ENCODE results near the gene GLTP. TPM values are rescaled to one million over a fixed set of nuclear protein-coding genes. Genes with fewer than 3 reads are reported as not detected.

Gene GLTP
- total and polyA plus RNA-seq, 11 donors, result 16.9 to 68.6 (median 25.1) TPM

DNA sequence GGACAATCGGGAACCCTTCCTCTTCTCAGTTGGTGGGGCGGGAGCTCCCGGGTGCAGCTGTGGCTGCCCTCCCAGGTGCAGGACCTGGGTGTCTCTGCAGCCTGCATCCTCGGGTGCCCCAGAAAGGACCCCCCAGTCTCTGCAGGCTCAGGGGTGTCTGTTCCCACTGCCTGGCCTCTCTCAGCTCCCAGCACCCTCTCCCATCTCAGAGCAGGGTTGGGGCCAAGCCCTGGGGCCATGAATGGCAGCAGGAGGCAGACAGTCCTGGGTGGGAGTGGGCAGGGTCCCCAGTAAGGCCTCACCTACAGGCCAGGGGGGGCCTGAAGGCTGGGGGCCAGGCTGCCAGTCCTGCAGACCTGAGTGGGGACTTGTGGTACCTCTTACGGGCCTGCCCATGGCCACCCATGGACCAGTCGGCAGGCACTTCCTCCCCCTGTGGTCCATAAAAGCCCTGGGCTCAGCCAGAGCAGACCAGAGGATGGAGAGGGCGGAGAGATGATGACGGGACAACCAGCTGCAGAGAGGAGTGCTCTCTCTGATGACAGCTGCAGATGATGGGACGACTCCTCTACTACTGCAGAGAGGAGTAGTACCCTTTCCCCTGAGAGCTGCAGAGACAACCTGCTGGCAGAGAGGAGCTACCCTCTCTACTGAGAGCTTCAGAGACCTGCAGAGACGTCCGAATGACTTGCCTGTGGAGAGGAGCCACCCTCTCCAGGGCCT is 46.3 kb upstream of the GLTP start:
- WGBS, 4 donors, result 88 to 91% (median 90%) methylated on average over 7 to 11 of the region's 11 CpGs
- Histone ChIP-seq H3K27ac (no peak overlapping the region), H3K27me3 (no peaks in the 10 kb centered on the region), H3K9me3 (no peaks in the 10 kb centered on the region), H3K36me3 (peaks cover 0 to 84% (median 52%) of the 10 kb centered on the region in 9 donors), H3K4me1 (peaks cover 0 to 7% (median 0%) of the 10 kb centered on the region in 12 donors), H3K4me3 (no peak overlapping the region)
- ATAC-seq (no peak), DNase-seq (no peak)
- intact Hi-C loops (cut with DNase I), result no loop called here
- TF ChIP-seq CTCF (IDR thresholded peaks at IDR 0.05), result no peak
- TF ChIP-seq POLR2A (IDR thresholded peaks at IDR 0.05), result no peak

DNA sequence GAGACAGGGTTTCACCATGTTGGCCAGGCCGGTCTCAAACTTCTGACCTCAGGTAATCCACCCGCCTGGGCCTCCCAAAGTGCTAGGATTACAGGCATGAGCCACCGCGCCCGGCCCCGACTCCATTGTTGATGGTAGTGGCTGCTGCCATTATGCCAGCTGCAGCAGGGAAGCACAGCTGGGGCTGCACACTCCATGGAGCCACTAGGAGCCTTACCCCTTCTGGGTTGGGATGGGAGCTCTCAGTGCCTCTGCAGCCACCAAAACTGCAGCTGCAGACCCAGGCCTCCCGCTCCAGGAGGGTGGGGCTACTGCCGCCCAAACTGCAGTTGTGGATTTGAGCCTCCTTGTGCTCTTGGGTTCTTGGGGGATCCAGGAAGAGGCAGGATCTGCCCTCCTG is 45.7 kb upstream of the GLTP start:
- 91 to 100% (median 97%) methylated on average over 2 to 8 of the region's 8 CpGs for WGBS, 4 donors

GRCh38 chr12:109925185-109925840 is 45.0 kb upstream of the GLTP start:
- WGBS, 4 donors, result 67 to 76% (median 73%) methylated on average over 14 to 20 of the region's 20 CpGs
- no peak for DNase-seq
- H3K27me3 ChIP-seq, result no peaks in the 10 kb centered on the region
- H3K9me3 ChIP-seq, result no peaks in the 10 kb centered on the region
- no peak overlapping the region for H3K27ac ChIP-seq
- TF ChIP-seq CTCF (IDR thresholded peaks at IDR 0.05) (no peak), POLR2A (IDR thresholded peaks at IDR 0.05) (no peak)
- H3K4me3 ChIP-seq, result no peak overlapping the region
- intact Hi-C loops (cut with DNase I), result no loop called here
- peaks cover 0 to 7% (median 0%) of the 10 kb centered on the region in 12 donors for H3K4me1 ChIP-seq
- no peak for ATAC-seq
- H3K36me3 ChIP-seq, result peaks cover 0 to 84% (median 50%) of the 10 kb centered on the region in 9 donors

More for the DNA sequence above, 45.7 kb upstream of the GLTP start:
- Histone ChIP-seq H3K9me3 (no peaks in the 10 kb centered on the region), H3K27ac (no peak overlapping the region), H3K4me1 (peaks cover 0 to 7% (median 0%) of the 10 kb centered on the region in 12 donors), H3K4me3 (no peak overlapping the region), H3K27me3 (no peaks in the 10 kb centered on the region), H3K36me3 (peaks cover 0 to 84% (median 50%) of the 10 kb centered on the region in 9 donors)
- TF ChIP-seq POLR2A (IDR thresholded peaks at IDR 0.05), result no peak
- TF ChIP-seq CTCF (IDR thresholded peaks at IDR 0.05), result no peak
- ATAC-seq (no peak), DNase-seq (no peak)
- intact Hi-C loops (cut with DNase I), result no loop called here

GRCh38 chr12:109923481-109924245 is 43.3 kb upstream of the GLTP start:
- no peak for TF ChIP-seq CTCF (IDR thresholded peaks at IDR 0.05)
- no peak for TF ChIP-seq POLR2A (IDR thresholded peaks at IDR 0.05)
- intact Hi-C loops (cut with DNase I), result no loop called here
- WGBS, 4 donors, result 81 to 85% (median 82%) methylated on average over 16 to 17 of the region's 17 CpGs
- Histone ChIP-seq H3K27me3 (no peaks in the 10 kb centered on the region), H3K4me3 (no peak overlapping the region), H3K4me1 (peaks cover 0 to 7% (median 0%) of the 10 kb centered on the region in 12 donors), H3K9me3 (no peaks in the 10 kb centered on the region), H3K36me3 (peaks cover 0 to 85% (median 53%) of the 10 kb centered on the region in 9 donors), H3K27ac (no peak overlapping the region)
- DNase-seq (no peak), ATAC-seq (no peak)

Data from heart left ventricle (tissue), 16 donors.